Measurements from ENCODE around the gene LRRC74B. TPM values are rescaled to one million over a fixed set of nuclear protein-coding genes. Genes with fewer than 3 reads are reported as not detected.

The LRRC74B gene
- total RNA-seq, 4 donors from 2014 or later: not detected

GRCh38 chr22:21106000-21106399, 60.3 kb downstream of the LRRC74B start:
- Histone ChIP-seq H3K27ac (no peak overlapping the region), H3K4me1 (no peaks in the 10 kb centered on the region), H3K36me3 (no peaks in the 10 kb centered on the region), H3K4me3 (no peak overlapping the region), H3K9me3 (no peaks in the 10 kb centered on the region), H3K27me3 (peaks cover under 1 to 4% (median 3%) of the 10 kb centered on the region in 3 donors)
- intact Hi-C loops (cut with DNase I; ENCODE audit: low total_unique reads) (no loop called here), in situ Hi-C loops (cut with MboI; ENCODE audit: low sequenced_read_pairs in 4 of 4) (no loop called here)
- ATAC-seq (no peak), DNase-seq (no peak)
- TF ChIP-seq CTCF (IDR thresholded peaks at IDR 0.05 in 4 of 5, conservative IDR thresholded peaks at IDR 0.05 in 1 of 5): no peak
- no peak for TF ChIP-seq POLR2A (IDR thresholded peaks at IDR 0.05)

GRCh38 chr22:21108379-21109115, 62.8 kb downstream of the LRRC74B start:
- no peaks in the 10 kb centered on the region for H3K36me3 ChIP-seq
- in situ Hi-C loops (cut with MboI; ENCODE audit: low sequenced_read_pairs in 4 of 4) (no loop called here), intact Hi-C loops (cut with DNase I; ENCODE audit: low total_unique reads) (no loop called here)
- H3K27ac ChIP-seq: no peak overlapping the region
- TF ChIP-seq CTCF (IDR thresholded peaks at IDR 0.05 in 4 of 5, conservative IDR thresholded peaks at IDR 0.05 in 1 of 5): no peak
- TF ChIP-seq POLR2A (IDR thresholded peaks at IDR 0.05): no peak
- no peak overlapping the region for H3K4me3 ChIP-seq
- no peaks in the 10 kb centered on the region for H3K9me3 ChIP-seq
- ATAC-seq: no peak
- H3K4me1 ChIP-seq: no peaks in the 10 kb centered on the region
- DNase-seq: no peak
- H3K27me3 ChIP-seq: peaks cover 0 to 3% (median 0%) of the 10 kb centered on the region in 3 donors

MicroRNA genes within 50 kb of the gene (microRNA counts, 767-probe panel; counts per million panel counts)
- 356 to 448 counts per million in 2 donors for microRNA hsa-miR-649

Small RNA genes within 50 kb of the gene (microRNA-seq; reads per million reads assigned to microRNA genes)
- gene MIR649 (ENCODE audit: borderline replicate concordance in 2 of 2): 0 reads per million in 2 donors

Other genes with a start within 250 kb of the LRRC74B start
- 10 to 100 TPM; 40.1 to 59.7 (median 45.4) TPM for gene PI4KA, start 187.1 kb upstream of the LRRC74B start, total RNA-seq
- 10 to 100 TPM; 22.1 to 41.1 (median 28.7) TPM for gene SNAP29, start 186.9 kb upstream of the LRRC74B start, total RNA-seq
- 100 to 1,000 TPM in 1 of 4 donors, 10 to 100 TPM in 3; 73.3 to 109 (median 84.7) TPM for gene CRKL, start 128.5 kb upstream of the LRRC74B start, total RNA-seq
- under 1 TPM in 2 of 4 donors, not detected in 2; 0.22 to 0.42 TPM for gene AIFM3, start 78.7 kb upstream of the LRRC74B start, total RNA-seq
- gene LZTR1, start 63.6 kb upstream of the LRRC74B start, total RNA-seq: 10 to 100 TPM; 25.4 to 36.4 (median 26.3) TPM
- gene THAP7, start 43.8 kb upstream of the LRRC74B start, total RNA-seq: 10 to 100 TPM; 44.8 to 76.2 (median 61.7) TPM
- 10 to 100 TPM; 17.6 to 68.9 (median 33.3) TPM for gene P2RX6, start 30.8 kb upstream of the LRRC74B start, total RNA-seq
- not detected for gene SLC7A4, start 13.4 kb upstream of the LRRC74B start, total RNA-seq